AG09319 (cell line): ENCODE results near the gene CCSAP.

ENCODE experiments used
- DNase-seq: peaks from one replicate; pipeline ENCODE4 v3.0.0-alpha.2; 2010; ENCODE audit warnings: low read depth; ENCODE audit errors: extremely low read depth
- TF ChIP-seq, protein P1 (sequence below): IDR thresholded peaks from 2 replicates; pipeline ENCODE4 v1.5.1; 2011; ENCODE audit warnings: low read depth, mild to moderate bottlenecking, inconsistent platforms, low read length, moderate library complexity

The CCSAP gene

DNA sequence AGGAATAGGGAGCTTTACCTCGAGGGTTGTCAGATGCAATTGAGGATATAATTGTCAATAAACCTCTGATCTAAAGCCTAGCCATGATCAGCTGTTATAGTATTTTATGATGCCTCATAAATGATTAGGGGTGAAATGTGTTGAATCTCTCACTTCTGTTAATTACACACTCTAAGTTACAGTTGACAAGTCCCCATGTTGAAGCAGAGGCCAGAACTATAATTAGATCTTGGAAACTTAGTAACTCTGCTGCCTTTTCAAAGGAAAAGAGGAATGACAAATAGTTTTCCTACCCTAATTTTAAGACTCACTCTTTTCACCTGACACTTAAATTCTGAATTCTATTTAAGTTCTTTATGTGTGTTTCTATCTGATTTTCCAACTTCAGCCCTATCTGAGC lies 33.8 kb downstream of the CCSAP start:
- TF ChIP-seq, protein P1, sequence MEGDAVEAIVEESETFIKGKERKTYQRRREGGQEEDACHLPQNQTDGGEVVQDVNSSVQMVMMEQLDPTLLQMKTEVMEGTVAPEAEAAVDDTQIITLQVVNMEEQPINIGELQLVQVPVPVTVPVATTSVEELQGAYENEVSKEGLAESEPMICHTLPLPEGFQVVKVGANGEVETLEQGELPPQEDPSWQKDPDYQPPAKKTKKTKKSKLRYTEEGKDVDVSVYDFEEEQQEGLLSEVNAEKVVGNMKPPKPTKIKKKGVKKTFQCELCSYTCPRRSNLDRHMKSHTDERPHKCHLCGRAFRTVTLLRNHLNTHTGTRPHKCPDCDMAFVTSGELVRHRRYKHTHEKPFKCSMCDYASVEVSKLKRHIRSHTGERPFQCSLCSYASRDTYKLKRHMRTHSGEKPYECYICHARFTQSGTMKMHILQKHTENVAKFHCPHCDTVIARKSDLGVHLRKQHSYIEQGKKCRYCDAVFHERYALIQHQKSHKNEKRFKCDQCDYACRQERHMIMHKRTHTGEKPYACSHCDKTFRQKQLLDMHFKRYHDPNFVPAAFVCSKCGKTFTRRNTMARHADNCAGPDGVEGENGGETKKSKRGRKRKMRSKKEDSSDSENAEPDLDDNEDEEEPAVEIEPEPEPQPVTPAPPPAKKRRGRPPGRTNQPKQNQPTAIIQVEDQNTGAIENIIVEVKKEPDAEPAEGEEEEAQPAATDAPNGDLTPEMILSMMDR, result no peak
- no peak for DNase-seq

DNA sequence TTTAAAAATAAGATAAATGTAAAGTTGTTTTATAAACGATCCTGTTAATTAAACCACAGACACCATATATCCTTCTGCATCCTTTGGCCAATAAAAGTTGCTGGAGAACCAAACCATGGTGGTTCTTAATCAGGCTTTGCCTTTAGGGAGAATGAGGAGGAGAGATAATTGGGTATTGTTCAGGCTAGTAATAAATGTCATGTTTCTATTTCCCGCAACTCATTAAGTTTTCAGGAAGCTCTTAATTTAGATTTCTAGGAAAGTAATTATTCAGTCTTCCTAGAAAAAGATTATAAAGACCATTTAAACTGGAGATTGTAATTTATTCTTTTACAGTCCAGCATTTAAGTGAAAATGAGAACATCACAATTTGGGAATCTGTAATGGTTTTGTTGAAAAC lies 37.5 kb downstream of the CCSAP start:
- DNase-seq, result no peak
- TF ChIP-seq, protein P1, result no peak

DNA sequence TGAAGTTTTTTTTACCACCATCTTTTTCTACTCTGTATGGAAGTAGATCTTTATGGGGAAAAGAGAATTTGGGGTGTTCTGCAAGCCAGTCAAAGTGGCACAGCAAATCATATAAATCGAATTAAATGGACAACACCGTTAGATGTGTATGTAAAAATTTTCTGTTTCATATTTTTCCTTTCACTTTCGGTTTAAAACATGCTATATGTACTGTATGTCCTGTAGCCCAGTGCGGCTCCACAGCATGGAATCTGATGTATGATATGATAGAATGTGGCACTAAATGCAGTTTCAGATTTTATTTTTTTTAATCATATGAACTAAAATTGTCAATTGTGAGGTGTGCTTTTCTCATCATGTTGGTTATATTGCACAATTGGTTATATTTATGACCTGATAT lies 39.0 kb downstream of the CCSAP start:
- no peak for DNase-seq
- TF ChIP-seq, protein P1, result no peak

DNA sequence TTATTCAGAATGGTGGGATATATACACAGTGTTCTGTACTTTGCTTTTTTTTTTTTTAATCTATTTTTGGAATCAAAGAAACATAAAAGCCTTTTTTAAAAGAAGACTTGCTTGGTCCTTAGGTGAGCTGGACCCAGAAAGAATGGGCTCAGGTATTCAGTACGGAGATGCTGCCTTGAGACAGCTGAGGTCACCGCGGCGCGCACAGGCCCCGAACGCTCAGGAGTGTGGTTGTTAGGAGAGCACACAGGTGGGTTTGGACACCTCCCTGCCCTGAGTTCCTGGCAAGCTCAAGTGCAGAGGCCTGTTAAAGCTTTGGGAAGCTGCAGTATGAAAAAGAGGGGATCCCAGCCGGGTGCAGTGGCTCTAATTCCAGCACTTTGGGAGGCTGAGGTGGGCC lies 40.1 kb downstream of the CCSAP start:
- TF ChIP-seq, protein P1, result no peak
- DNase-seq, result no peak

DNA sequence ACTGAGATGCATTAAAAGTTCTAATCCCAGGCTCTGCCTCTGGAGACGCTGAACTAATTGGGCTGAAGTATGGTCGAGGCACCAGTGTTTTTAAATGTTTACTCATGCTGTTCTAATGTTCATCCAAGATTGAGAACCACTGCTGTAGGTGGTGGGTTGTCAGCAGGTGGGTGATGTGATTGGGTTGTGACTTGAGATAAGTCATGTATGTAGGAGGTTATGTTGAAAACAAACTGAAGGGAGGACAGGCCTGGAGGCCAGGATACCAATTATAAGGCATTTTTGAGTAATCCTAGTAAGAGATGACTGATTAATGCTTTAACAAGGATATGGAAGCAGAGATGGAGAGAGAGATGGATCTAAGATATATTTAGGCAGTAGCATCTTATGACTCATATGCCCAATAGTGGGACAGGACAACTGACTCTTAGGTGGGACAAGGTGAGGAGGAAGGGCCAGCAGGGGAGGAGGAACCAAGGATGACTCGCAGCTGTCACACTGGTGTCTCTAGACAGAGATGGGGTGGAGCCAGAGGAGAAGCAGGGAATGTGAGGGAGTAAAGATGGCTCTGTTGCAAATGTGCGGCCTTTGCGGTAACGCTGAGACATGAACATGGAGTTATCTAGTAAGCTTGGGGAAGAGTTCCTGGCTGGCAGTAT lies 42.6 kb downstream of the CCSAP start:
- DNase-seq, result no peak
- TF ChIP-seq, protein P1, result no peak

DNA sequence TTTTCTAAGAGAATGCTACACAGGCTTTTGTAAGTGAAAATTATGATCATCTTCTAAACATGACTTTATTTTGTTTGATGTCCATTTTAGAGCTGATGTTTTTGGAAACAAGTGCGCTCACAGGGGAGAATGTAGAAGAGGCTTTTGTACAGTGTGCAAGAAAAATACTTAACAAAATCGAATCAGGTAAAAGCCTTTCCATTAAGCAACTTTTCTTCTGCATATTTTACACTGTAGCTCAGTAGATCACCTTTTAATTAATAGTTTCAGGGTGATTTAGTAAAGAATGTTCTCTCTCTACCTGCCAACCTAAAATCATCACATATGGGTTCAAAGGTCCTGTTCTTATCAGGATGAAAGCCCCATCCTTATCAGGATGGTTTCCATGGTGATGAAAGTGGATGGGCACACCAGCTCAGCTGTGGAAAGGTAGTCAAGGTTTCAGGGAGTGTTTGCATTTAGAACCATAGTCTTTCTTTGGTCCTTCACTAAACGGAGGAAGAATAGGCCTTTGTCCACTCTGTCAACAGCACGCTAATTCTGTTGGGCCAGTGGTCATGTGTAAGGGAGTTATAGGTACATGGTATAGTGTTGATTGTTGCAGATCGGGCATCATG lies 43.9 kb downstream of the CCSAP start:
- DNase-seq, result no peak
- TF ChIP-seq, protein P1, result no peak

DNA sequence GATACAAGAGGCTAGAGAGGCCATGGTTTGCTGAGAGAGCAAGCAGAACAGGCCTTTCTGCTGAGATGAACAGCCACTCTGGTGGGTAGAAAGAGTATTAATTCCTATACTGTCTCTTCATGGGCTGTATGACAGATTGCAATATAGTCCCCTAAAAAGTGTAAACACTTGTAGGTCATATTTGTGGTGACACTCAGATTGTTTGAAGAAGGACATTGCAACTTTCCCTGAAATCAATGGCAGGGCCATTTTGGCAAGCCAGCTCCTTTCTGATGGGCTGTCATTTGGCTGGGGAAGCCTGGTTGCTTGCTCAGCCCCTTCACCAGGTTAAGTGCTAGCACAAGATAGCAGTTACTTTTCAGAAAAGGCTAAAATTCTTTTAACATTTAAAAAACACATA lies 44.4 kb downstream of the CCSAP start:
- TF ChIP-seq, protein P1, result no peak
- no peak for DNase-seq
